Stimulated activated CD8-positive, alpha-beta memory T cell treated with anti-CD3 and anti-CD28 coated beads, Interleukin-2, amount 100 ng/mL, for 1 hour (primary cell): ENCODE results near the gene SKOR2.

Experiments used
- DNase-seq, 2 donors: peaks; one replicate each; pipeline ENCODE4 v3.0.0-alpha.2; 2020; ENCODE audit warnings: low read depth in 2 of 2

The SKOR2 gene, protein sequence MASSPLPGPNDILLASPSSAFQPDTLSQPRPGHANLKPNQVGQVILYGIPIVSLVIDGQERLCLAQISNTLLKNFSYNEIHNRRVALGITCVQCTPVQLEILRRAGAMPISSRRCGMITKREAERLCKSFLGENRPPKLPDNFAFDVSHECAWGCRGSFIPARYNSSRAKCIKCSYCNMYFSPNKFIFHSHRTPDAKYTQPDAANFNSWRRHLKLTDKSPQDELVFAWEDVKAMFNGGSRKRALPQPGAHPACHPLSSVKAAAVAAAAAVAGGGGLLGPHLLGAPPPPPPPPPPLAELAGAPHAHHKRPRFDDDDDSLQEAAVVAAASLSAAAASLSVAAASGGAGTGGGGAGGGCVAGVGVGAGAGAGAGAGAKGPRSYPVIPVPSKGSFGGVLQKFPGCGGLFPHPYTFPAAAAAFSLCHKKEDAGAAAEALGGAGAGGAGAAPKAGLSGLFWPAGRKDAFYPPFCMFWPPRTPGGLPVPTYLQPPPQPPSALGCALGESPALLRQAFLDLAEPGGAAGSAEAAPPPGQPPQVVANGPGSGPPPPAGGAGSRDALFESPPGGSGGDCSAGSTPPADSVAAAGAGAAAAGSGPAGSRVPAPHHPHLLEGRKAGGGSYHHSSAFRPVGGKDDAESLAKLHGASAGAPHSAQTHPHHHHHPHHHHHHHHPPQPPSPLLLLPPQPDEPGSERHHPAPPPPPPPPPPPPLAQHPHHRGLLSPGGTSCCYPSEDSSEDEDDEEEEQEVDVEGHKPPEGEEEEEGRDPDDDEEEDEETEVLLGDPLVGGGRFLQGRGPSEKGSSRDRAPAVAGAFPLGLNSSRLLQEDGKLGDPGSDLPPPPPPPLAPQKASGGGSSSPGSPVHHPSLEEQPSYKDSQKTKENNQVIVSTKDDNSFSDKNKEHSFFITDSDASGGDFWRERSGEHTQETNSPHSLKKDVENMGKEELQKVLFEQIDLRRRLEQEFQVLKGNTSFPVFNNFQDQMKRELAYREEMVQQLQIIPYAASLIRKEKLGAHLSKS

DNA sequence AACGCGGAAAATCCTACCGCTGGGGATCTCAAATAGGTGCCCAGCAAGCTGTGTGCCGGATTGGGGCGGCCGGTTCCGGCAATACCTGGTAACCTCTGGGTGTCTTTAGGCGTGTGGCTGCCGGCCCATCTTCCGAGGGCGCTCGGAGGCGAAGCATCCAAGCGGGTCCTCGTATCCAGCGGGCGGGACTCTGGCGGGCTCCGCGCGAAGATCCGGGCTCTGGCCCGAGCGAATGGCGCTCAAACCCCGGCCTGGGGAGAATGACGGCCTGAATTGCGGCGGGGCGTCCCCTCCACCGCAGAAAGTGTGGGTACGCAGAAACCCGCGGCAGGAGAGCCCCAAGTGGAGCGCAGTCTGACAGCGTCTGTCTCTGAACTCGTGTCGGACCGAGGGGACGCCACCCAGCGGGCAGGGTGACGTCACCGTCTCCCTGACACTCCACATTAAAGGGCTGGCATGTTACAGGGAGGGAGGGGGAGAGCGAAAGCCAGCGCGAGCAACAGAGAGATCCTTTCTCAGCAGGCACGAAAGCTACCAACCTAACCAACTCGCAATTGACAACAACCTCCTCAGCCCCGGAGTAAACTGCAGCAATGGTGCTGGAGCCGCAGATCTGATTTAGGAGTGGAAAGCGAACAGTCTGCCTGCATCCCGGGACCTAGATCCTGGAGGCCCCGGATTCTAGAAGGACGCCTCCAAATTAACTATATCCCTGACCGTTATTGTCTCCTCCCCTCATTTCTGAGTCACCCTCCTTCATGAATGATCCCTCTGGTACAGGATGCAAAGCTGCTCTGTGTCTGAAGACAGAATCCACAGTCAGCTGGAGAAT is at the start of gene SKOR2:
SKOR2 (minus strand) TSS at position 372 of the 832 bp plus-strand sequence. CDS start 2,477 bp downstream, outside the sequence.
- DNase-seq, result no peak

DNA sequence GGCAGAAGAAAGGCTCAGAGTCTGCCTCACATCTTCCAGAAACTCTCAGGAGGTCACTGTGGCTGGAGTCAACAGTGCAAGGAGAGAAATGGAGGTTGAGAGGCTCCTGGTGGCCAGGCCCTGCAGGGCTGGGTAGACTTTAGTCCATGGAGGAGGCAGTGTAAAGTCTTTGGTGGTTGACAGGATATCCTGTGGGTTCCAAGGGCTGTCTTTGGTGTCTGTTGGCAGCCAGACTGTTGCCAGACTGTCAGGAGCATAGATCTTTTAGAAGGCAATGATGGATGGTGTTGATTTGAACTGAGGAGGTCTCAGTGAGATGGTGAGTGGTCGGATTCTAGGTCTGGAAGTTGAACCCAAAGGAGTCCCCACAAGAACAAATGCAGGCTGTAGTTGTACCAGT is 45.0 kb upstream of the SKOR2 start:
- no peak for DNase-seq

DNA sequence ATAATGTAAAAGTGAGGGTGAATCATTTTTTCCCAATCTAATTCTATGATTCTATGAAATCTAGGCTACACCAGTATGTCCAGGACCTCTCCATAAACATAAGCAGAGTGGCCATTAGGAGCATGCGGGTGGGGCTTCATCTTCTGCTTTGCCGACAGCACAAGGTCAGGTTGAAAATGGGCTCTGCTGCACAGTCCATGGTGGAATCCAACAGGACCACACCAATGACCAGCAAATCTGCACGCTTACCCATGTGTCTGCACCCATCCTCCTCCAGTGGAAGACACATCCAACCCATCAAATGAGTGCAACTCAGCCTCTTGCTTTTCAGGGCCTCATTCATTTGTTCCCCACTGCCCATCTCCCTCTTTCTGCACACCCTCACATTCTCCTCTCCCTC is 43.3 kb upstream of the SKOR2 start:
- no peak for DNase-seq

DNA sequence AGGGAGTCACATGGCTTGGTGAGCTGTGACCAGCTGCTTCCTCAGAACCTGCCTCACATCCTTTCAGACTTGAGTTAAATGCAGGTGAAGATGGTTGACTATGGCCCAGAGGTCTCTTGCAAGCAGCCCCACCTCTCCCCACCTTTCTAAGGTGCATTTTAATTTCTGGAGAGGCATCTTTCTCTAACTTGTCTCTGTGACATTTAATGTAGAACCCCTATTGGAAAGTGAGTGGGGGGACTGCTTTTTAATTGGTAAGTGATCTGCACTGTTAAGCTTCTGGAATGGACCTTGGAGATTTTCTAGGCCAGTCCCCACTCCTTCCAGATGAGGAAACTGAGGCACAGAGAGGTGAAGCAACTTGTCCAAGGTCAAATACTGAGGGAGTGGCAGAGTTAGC is 37.3 kb upstream of the SKOR2 start:
- no peak for DNase-seq

DNA sequence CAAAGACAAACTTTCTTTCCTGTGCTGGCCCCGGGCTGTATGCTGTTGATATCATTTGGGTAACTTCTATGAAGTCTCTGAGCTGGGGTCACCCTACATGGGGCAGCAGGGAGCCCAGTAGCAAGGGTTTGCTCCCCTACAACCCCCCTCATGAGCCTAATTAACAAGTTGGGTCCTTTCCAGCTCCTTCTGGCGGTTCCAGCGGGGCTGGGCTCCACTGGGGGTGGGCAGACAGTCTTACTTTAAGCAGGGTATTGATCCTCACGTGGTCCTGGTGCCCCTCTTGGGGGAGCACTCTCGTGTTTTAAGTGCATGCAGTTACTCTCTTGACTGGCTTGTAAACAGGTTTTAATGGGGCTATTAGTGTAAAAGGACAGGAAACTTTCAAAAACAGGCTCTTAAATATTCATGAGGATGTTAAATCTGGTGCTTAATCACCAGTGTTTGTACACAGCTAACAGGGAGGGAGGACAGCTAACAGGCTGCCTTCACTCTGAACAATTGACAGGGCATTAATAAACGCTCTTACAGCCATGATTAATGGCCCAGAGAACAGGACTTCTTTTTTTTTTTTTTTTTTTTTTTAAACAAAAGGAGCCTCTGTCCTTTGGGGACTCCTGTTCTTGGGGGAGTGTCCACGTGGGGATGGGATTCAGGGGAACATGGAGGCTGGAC is 36.6 kb upstream of the SKOR2 start:
- no peak for DNase-seq

DNA sequence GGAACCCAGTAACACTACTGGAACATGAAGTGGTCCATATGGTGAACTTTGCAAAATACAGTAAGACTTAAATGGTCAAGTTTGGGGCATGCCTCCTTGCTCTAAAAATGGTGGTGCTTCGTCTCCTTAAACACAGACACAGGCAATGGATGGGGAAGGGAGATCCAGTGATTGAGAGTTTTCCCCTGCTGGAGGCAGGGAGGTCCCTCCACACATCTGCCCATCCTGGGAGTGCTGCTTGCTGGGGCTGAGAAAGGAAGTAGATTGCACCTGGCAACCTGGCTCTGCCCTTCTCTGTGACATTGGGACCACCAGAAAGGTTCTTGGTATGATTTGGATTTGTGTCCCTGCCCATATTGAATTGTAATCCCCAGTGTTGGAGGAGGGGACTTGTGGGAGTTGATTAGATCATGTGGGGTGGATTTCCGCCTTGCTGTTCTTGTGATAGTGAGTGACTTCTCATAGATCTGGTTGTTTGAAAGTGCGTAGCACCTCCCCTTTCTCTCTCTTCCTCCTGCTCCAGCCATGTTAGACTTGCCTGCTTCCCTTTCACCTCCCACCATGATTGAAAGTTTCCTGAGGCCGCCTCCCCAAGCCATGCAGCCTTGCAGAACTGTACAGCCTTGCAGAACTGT is 35.4 kb upstream of the SKOR2 start:
- DNase-seq, result no peak

DNA sequence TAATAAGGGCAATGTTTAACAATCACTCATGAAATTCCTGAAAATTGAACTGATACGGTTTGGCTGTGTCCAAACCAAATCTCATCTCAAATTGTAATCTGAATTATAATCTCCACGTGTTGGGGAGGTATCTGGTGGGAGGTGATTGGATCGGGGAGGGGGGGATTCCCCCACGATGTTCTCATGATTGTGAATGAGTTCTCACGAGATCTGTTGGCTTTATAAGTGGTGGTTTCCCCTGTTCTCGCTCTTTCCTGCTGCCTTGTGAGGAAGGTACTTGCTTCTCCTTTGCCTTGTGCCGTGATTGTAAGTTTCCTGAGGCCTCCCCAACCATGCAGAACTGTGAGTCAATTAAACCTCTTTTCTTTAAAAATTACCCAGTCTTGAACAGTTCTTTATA is 34.0 kb upstream of the SKOR2 start:
- DNase-seq, result no peak

DNA sequence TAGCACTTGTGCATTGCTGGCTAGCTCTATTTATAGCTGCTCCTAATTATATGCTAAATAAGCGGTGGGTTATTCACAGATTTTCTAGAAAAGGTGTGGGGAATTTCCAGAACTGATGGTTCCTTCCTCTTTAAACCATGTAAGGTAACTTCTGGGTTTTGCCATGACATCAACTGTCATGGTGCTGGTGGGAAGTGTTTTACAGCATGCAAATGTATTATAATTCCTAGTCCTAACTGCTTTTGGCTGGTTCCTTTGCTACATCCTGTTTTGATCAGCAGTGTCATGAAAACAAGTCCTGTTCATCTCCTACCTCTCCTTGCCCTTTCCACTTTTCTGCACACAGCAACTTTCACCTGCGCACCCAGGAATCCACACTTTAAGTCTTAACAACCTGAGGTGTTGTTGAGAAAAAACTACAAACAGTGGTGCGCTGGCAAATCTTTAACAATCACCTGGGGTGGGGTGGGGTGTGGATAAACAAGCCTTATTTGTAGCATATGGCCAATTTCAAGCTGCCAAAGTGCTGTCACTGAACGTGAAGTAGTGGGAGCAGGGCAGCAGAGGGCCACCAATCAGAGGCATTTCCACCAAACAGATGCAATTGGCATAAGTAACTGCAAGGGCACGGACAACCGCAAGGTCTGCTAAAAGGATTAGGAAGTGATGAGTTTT is 33.4 kb upstream of the SKOR2 start:
- DNase-seq, result no peak

DNA sequence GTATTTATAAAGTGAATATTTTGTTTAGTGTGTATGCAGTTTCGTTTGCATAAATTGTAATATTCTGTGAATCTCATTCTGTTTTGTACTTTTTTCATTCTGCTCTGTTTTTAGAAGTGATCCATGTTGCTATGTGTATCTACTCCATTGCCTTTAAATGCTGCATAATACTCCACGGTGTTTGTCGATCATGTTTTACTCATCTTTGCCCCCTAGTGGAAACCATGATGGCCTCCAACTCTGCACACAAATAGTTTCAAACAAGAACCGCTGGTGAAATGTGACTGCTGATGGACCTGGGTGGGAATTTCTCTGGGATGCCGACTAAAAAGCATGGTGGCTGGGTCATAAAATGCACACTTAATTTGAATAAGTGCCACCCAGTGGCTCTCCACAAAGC is 32.0 kb upstream of the SKOR2 start:
- DNase-seq, result no peak

DNA sequence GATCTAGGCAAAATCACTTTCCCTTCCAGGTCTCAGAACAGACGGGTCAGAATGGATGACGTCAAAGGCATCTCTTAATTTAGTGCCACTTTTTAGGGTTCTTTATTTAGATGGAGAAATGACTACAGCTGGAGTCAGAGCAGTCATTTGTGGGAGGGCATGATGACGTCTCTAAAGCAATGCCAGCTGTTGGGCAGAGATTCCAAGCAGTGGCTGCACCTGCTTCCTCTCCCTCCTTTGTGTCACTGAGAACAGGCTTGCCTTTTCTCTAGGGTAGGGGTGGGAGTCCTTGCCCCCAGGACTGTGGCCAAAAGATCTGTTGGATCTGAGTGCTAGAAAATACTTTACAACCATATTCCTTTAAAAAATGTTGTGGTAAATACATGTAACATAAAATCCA is 28.7 kb upstream of the SKOR2 start:
- no peak for DNase-seq

DNA sequence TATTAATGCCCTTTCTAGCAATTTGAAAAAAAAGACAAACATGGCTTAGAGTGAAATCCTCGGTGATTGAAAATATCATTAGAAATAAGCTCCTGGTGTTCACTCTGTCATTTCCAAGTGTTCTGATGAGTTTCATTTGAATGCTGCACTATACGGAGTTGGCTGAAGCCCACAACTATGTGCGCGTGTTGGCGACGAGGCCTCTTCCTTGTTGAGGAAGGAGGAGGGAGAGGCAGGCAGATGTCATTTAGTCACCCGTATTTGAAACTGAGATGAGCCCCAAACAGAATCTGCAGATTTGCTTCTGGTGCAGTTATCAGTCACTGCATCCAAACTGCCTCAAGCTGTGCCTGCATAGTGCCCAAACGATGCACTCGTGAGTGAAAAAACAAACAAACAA is 23.5 kb upstream of the SKOR2 start:
- no peak for DNase-seq

DNA sequence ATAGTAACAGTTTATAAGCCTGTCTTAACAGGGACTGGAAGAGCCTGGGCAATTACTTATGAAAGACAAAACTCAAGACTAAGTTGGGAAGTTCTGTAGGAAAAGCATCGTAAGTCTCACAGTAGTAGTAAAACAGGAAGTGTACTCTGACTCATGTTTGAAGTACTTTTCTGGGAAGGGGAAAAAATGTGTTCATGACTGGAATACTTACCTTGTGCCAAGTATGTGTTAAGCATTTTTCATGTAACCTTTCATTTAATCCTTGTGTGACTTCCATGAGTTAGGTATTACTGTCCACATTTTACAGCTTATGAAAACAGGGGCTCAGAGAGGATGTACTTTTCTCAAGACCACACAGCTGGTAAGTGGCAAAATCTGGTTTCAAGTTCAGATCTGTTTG is 13.7 kb upstream of the SKOR2 start:
- no peak for DNase-seq

DNA sequence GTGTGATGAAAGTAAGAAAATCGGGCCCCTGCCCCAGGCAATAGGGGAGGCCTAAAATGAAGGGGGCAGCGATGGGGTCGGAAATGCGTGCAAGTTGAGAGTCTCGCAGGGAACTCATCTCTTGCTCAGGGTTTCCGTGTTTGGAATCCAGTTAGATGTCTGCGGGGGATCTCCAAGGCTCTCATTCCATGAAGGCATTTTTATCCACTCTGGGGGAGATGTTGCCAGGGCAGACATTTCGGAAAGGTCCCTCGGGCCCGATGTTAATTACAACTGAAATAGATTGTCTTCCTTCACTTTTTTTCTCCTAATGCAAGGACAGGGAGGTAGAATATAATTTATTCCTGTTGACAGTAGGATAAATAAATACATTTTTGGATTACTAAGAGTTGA is 12.8 kb upstream of the SKOR2 start:
- DNase-seq, result no peak

DNA sequence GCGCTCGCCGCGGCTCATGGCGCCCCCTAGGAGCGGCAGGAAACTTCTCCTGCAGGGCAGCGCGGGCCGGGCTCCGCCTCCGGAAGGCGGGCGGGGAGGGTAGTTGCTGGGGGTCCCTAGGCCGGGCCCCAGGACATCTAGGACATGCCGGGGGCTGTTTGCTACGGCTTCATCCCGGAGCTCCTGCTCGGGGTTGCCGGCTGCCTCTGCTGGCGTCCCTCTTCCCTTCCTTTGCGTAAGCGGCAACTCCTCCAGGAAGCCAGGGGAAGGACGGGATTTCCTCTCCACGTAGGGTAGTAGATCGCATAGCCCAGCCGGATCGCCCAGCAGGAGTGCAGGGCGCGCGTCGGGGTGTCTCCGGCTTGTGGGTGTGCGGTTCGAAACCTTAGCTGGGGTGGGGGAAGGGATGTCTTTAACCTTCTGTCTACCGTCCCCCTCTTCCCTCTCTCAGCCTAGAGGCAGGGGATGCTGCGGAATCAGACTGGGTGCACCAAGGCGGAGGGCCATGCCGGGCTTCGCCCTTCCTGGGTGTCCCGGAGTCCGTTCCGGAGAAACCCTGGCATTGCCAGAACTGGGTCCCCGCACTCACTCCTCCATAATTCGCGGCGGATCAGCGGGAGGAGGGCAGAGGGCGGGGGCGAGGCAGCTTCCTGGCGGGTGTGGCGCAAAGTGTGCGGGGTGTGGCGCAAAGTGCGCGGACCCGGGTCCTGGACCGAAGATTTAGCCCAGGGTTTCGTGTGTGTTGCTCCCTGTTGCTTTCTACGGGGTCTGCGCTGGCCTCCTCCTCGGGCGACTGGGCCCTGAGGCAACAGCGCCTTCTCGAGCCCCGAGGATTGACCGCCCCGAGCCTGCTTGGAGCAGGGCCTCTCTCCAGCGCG is 12.2 kb upstream of the SKOR2 start:
- DNase-seq, result no peak

DNA sequence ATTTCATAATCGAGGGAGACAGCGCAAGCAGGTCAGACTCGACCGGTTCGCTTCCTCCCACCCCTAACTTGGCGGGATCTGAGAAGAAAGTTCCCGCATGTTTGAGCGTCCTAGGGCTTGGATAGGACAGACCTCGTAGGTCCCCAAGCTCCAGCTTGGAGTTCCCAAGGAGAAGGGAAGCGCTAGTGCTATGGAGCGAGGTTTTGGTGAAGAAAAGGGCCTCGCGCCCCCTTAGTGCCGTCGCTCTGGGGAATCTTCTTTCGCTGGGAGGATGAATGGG is 11.6 kb upstream of the SKOR2 start:
- no peak for DNase-seq

DNA sequence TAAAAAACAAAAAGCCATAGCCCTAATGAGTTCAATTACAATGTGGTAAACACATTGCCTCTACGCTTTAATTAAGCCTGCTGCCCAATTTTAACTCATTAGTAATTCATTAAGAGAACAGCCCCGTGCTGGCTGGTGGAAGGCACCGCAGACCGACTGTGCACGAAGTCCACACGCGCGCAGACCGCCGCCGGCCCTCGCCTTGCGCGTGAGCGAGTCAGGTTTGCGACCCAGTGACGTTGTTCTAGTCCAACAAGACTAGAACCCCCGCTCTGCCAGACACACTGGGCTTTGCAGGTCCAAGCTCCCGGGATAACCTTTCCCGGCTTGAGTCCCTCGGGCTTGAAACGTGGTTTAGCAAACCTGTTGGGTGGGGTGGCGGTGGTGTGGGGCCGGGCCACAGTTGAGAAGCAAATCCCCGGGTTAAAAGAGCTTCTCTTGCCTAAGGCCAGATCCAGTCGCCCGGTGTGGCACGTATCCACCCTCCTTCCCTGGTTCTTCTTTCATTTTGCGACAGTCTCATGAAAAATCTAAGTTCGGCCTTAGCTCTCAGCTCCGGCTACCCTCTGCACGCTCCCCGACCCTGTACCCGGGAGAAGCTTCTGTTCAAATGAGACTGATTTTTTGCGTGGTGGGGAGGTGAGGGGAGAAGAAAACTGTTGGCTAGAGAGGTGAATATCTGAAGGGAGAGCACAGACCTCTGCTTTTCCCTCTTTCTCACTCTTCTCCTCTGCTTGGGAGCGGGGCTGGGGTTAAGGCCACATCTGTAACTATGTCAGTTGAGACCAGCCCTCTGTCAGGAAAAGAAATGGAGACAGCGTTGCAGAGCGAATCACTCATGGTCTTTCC is 11.1 kb upstream of the SKOR2 start:
- DNase-seq, result no peak

DNA sequence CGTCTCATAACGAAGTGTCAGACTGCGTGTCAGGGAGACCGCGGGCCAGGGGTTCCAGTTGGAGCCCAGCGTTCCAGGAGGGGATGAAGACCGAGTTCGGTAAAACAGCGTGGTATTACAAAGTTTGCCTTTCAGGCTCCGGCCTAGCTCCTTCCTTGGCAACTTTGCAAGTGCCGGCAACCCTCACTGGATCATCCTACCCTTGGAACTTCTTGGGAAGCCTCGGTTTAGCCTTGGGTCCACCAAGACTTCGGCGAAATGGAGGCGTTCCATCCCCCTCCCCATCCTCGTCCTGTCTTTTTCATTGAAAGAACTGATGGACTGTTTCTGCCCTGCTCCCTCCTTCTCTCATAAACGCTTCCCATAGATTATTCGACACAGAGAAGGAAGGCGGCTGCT is 10.4 kb upstream of the SKOR2 start:
- DNase-seq, result no peak

DNA sequence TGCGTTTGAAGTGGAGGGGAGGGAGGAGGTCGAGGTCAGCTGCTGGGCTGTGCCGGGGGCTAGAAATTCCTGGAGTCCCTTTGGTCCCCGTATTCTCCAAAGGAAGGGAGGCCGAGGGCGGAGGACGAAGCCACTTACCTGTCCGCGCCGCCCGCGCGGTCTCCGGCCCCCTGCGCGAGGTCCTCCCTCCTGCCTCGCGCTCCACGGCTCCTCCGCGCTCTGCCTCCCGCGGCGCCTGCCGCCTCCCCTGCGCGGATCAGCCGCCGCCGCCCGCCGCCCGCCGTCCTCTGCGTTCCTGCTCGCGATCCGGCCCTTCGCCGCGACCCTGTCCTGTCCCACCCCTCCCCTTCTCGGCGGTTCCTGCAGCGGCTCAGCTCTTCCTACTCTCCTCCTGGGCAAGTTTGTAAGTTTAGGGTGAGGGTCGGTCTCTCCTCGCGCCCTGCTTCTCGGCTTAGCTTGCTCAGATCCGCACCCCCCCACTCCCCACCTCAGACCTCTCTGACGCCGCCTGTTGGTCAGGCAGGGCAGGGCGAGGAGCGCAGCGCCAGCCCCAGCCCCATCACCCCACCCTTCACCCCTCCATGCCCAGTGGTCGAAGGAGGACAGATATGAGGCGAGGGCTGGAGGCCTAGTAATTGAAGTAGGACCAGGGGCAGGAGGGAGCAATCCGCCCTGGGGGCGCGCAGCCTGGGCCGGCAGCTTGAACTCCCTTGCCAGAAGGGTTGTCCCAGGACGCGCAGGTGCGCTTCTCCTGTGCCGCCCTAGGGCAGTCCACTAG is 9.7 kb upstream of the SKOR2 start:
- DNase-seq, result no peak
